ENCODE data around the gene SLC9A7. TPM values are rescaled to one million over a fixed set of nuclear protein-coding genes. Genes with fewer than 3 reads are reported as not detected.
A peak's percentile ranks its signal among the peaks of the same experiment; 100 is the strongest.

Gene SLC9A7
- total and polyA plus RNA-seq, 3 donors from 2014 or later, result 2.6 to 8.1 (median 7.4) TPM

DNA sequence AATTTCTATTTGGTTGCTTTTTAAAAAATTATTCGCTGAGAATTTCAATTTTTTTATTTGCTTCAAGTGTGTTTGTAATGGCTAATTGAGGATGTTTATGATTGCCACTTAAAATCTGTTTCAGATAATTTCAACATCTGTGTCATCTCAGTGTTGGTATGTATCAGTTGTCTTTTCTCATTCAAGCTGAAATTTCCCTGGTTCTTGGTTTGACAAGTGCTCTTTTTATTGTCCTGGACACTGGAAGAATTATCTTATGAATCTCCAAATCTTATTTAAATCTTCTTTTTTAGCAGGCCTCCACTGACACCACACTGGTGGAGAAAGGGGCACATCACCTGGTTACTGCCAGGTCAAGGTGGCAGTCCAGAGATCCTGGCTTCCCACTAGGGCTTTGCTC, 163.8 kb downstream of the SLC9A7 start:
- TF ChIP-seq POLR2A (IDR thresholded peaks at IDR 0.05) (no peak), CTCF (IDR thresholded peaks at IDR 0.05) (no peak)

DNA sequence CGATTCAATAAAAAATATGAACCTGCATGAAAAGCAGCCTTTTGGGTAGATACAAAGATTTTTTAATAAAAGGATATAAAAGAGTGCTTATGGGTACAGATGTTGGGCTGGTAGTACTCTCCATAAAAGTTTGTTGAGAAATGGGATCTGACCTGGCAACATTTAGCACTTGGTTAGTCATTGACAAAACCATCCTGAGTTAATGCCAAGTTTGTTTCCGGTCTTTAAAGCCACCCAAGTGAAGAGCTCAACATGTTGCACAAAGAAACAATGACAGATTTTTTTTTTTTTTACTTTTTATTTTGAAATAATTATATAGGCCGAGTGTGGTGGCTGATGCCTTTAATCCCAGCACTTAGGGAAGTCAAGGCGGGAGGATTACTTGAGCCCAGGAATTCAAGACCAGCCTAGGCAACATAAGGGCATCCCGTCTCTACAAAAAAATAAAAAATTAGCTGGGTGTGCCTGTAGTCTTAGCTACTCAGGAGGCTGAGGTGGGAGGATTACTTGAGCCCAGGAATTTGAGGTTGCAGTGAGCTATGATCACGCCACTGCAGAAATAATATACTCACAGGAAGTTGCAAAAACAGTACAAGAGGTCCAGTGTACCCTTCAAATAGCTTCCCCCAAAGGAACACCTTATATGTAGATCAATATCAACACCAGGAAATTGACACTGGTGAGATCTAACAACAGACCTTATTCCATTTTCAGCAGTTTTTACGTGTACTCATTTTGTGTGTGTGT, 168.8 kb downstream of the SLC9A7 start:
- DNase-seq, result no peak
- no peaks in the 10 kb centered on the region for H3K27me3 ChIP-seq
- no peak overlapping the region for H3K4me3 ChIP-seq
- intact Hi-C loops (cut with DNase I; ENCODE audit: low total_unique reads), result no loop called here
- no peaks in the 10 kb centered on the region for H3K9me3 ChIP-seq
- WGBS, 2 donors, result 80 to 87% methylated on average over 7 of the region's 7 CpGs
- H3K27ac ChIP-seq, result peak overlapping the region in 1 of 2 donors; percentile 14
- no peak for TF ChIP-seq CTCF (IDR thresholded peaks at IDR 0.05)
- TF ChIP-seq POLR2A (IDR thresholded peaks at IDR 0.05), result no peak
- no peaks in the 10 kb centered on the region for H3K36me3 ChIP-seq (ENCODE audit: low read depth, missing control alignments)
- H3K4me1 ChIP-seq, result no peaks in the 10 kb centered on the region

More for the DNA sequence above, 163.8 kb downstream of the SLC9A7 start:
- no peaks in the 10 kb centered on the region for H3K9me3 ChIP-seq
- no peaks in the 10 kb centered on the region for H3K27me3 ChIP-seq
- no peak overlapping the region for H3K27ac ChIP-seq
- no peaks in the 10 kb centered on the region for H3K4me1 ChIP-seq
- DNase-seq, result no peak
- no peaks in the 10 kb centered on the region for H3K36me3 ChIP-seq (ENCODE audit: low read depth, missing control alignments)
- no peak overlapping the region for H3K4me3 ChIP-seq
- intact Hi-C loops (cut with DNase I; ENCODE audit: low total_unique reads), result no loop called here
- 94 to 95% methylated on average over 1 of the region's 1 CpG for WGBS, 2 donors

GRCh38 chrX:46588263-46588662, 170.7 kb downstream of the SLC9A7 start:
- Histone ChIP-seq H3K4me3 (no peak overlapping the region), H3K27me3 (no peaks in the 10 kb centered on the region), H3K4me1 (no peaks in the 10 kb centered on the region), H3K27ac (peak overlapping the region in 1 of 2 donors; percentile 53), H3K36me3 (ENCODE audit: low read depth, missing control alignments) (no peaks in the 10 kb centered on the region), H3K9me3 (no peaks in the 10 kb centered on the region)
- TF ChIP-seq CTCF (IDR thresholded peaks at IDR 0.05) (no peak), POLR2A (IDR thresholded peaks at IDR 0.05) (no peak)
- peak; percentile 40 for DNase-seq
- WGBS, 2 donors, result 20 to 37% methylated on average over 2 to 4 of the region's 4 CpGs
- intact Hi-C loops (cut with DNase I; ENCODE audit: low total_unique reads), result no loop called here

DNA sequence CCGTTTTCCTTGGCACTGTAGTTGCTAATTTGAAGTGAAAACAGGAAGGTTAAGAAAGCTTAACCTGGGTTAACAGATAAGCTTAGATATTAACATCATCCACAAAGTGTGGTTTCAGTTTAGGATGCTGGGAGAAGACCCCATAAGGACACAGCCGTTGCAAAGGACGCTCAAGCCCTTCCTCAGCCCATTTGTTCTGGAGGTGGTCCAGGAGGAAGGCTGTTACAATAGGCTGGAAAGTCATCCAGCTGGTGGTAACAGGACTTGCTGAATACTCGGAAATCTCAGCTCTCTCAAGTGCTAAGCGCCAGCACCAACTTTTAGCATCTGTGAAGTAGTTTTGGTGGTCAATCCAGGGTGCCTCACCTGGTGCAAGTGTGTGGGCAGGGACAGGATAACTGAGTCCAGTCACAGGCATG, 171.2 kb downstream of the SLC9A7 start:
- Histone ChIP-seq H3K36me3 (ENCODE audit: low read depth, missing control alignments) (no peaks in the 10 kb centered on the region), H3K27me3 (no peaks in the 10 kb centered on the region), H3K9me3 (no peaks in the 10 kb centered on the region), H3K4me3 (no peak overlapping the region), H3K27ac (peak overlapping the region in 1 of 2 donors; percentile 53), H3K4me1 (no peaks in the 10 kb centered on the region)
- WGBS, 2 donors, result 6 to 42% methylated on average over 3 to 5 of the region's 5 CpGs
- no peak for DNase-seq
- no peak for TF ChIP-seq CTCF (IDR thresholded peaks at IDR 0.05)
- TF ChIP-seq POLR2A (IDR thresholded peaks at IDR 0.05), result no peak
- intact Hi-C loops (cut with DNase I; ENCODE audit: low total_unique reads), result no loop called here

GRCh38 chrX:46587158-46587557, 171.8 kb downstream of the SLC9A7 start:
- Histone ChIP-seq H3K4me3 (no peak overlapping the region), H3K27me3 (no peaks in the 10 kb centered on the region), H3K4me1 (no peaks in the 10 kb centered on the region), H3K27ac (peak overlapping the region in 1 of 2 donors; percentile 53), H3K9me3 (no peaks in the 10 kb centered on the region), H3K36me3 (ENCODE audit: low read depth, missing control alignments) (no peaks in the 10 kb centered on the region)
- 31 to 40% methylated on average over 5 of the region's 5 CpGs for WGBS, 2 donors
- no peak for DNase-seq
- TF ChIP-seq POLR2A (IDR thresholded peaks at IDR 0.05), result no peak
- TF ChIP-seq CTCF (IDR thresholded peaks at IDR 0.05), result no peak
- intact Hi-C loops (cut with DNase I; ENCODE audit: low total_unique reads), result no loop called here
